Hematopoietic multipotent progenitor cell treated with erythropoietin and hydrocortisone succinate and interleukin-3 and kit ligand, for 15 days (in vitro differentiated cells): ENCODE results near the gene KANSL3.
A peak's percentile ranks its signal among the peaks of the same experiment; 100 is the strongest.

Source experiments
- DNase-seq: peaks from one replicate; pipeline ENCODE4 v3.0.0-alpha.2; 2015; ENCODE audit warnings: low spot score

The KANSL3 gene

GRCh38 chr2:96604104-96604503, 34.0 kb downstream of the KANSL3 start:
- DNase-seq, result peak; percentile 32

GRCh38 chr2:96602330-96602823, 35.7 kb downstream of the KANSL3 start:
- DNase-seq, result peak; percentile 30

DNA sequence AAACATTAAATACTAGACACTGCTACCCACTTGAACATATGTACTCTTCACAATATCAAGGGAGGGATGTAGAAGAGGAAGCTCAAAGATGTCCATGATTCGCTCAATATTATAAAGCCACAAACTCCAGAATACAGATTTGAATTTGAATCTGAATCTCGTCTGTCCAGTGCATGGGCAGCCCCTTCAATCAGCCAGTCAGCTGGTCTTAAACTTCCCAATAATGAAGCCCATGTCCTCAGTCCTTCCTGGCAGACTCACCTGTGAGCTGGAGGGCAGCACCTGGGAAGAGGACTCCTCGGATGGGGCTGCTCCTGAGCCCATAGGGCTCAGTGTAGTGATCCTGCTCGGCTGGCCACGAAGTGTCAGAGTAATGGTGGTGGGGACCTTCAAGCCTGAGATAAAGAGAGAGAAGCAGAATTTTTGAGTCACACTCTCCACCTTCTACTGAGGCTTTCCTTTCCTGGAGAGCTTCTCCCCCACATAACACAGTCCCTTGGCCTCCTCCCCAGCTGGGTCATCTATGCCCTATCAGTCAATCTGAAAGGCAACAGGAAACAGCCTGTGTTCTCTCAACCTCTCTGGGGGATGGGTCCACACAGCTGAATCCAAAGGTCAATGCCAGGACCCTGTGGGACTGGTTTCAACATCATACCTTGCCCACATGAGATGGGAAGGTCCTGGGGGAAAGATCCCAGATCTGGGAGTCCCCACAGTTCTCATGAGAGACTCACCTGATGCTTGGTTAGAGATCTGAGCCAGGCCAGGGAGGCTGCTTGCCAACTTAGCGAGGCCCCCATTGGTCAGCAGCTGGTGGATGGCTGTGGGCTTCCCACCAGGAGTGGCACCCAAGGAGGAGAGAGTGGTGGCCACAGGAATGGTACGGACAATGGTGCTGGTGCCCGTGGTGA, 36.5 kb downstream of the KANSL3 start:
- DNase-seq, result no peak

DNA sequence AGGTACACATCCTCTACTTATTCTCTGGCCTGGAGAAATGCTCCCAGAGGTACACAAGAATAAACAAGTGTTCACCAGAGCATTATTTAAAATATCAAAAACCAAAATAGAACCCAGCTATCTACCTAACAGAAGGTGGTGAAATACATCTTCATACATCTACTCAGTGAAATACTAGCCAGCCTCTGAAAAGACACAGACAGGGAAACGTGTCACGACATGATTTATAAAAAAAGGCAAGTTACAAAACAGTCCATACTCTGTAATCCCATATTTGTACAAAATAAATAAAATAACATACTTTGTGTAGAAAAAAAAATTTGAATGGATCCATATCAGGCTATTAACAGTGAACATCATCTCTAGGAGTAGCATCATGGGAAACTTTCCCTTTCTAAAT, 38.2 kb downstream of the KANSL3 start:
- DNase-seq, result no peak

DNA sequence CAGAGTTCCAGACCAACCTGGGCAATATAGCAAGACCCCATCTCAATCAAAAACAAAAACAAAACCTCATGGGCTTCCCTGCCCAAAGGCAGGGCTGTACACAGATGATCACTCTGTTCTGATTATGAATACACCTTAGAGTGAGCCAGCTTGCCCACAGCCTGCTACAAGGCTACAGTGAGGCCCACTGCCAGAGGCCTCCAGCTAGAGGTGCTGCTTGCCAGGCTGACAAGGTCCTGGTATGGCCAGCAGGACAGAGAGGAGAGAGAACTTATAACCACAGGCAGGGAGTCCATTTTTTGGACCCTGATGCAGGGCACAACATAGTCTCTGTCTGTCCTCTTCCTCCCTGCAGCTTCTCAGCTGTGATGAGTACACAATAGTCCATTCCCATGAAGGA, 41.5 kb downstream of the KANSL3 start:
- no peak for DNase-seq

GRCh38 chr2:96594691-96595152, 43.4 kb downstream of the KANSL3 start:
- DNase-seq, result no peak

DNA sequence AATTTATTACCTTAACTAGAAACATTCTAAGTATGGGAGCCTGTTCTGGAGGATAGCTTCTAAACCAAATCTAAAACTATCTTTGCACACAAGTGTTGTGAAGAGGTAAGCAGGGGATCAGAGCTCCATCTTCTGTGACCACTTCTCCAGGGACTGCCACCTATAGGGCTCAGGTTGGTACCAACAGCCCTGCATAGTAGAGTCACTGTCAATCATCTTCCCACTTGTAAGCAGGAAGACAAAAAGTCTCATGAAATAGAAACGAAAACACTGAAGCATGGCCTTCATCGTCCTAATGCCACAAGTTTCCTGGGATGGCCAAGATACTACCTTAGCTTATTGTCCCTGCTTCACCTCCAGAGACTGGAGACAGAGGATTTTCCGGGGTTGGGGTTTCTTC, 43.8 kb downstream of the KANSL3 start:
- no peak for DNase-seq

DNA sequence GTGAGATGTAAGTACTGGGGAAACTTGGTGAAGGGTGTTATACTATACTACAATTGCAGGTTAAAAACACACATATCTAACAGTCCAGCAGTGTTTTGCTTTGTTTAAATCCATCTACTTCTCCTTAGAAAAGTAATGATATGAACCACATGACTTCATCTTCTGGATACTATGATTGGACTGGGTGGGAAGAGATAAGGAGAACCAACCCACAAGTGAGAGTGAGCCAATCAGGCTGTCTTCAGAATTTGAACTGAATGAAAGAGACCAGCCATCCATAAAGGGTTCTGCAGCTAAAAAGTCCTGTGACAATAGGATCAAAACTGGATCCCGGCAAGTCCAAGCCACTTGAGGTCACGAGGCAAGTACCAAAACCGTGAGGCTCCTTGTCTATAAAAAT, 46.6 kb downstream of the KANSL3 start:
- DNase-seq, result no peak

GRCh38 chr2:96591054-96591453, 47.1 kb downstream of the KANSL3 start:
- DNase-seq, result no peak

- no peak for DNase-seq
Observed at GRCh38 chr2:96587843-96588242, 50.3 kb downstream of the KANSL3 start.

DNA sequence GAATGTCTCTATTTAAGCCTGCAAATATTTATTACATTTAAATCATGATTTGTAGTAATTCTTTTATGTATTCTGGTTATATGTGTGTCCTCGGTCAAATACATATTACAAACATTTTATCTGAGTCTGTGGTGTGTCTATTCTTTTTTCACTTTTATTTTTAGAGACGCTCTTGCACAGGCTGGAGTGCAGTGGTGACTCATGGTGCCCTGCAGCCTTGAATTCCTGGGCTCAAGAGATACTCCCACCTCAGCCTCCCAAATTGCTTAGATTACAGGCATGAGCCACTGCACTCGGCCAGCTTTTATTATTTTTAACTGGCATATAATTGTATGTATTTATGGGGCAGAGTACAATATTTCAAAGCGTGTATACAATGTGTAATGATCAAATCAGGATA, 54.1 kb downstream of the KANSL3 start:
- DNase-seq, result no peak

GRCh38 chr2:96580771-96581170, 57.3 kb downstream of the KANSL3 start:
- DNase-seq, result no peak

- no peak for DNase-seq
Observed at GRCh38 chr2:96579422-96579821, 58.7 kb downstream of the KANSL3 start.

- no peak for DNase-seq
Observed at GRCh38 chr2:96578731-96579130, 59.4 kb downstream of the KANSL3 start.

DNA sequence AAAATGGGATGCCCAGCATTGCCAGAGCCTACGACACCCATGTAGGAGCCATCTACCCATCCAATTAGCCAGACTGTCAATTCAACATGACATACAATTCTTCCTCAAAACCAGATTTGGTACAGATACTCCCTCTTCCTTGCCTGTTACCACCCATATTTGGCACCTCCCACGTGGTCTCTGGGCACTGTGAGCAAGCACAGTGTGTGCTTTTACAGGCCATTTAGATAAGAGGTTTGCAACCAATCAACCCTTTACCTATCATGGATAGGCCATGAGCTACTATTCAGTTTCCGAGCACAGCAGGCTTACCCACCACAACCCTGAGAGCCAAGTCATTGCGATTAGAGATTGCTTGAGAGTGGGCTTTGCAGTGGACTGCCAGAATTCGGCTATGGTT, 60.6 kb downstream of the KANSL3 start:
- no peak for DNase-seq

- DNase-seq, result no peak
Observed at GRCh38 chr2:96575785-96576456, 62.2 kb downstream of the KANSL3 start.

- peak; percentile 11 for DNase-seq
Observed at GRCh38 chr2:96574364-96574763, 63.7 kb downstream of the KANSL3 start.

GRCh38 chr2:96568094-96568493, 70.0 kb downstream of the KANSL3 start:
- no peak for DNase-seq

GRCh38 chr2:96565111-96565510, 73.0 kb downstream of the KANSL3 start:
- DNase-seq, result no peak

GRCh38 chr2:96564563-96564962, 73.5 kb downstream of the KANSL3 start:
- DNase-seq, result no peak

DNA sequence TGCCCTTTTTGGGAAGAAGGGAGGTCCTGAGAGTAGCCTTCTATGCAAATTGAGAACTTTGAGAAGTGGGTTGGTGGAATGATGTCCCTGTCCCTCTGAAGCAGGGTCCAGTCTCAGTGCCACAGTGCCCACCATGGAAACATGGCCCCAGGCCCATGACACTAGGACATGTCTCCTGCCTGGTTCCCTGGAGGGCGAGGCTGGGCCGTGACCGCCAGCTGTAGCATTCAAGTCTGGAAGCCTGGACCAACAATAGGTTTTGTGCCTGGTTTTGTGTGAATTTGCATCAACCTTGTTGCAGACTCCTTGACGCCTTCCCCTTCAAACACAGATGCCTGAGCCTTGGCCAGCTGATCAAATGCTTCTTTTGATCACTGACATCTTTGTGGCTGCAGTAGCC, 74.1 kb downstream of the KANSL3 start:
- DNase-seq, result no peak

DNA sequence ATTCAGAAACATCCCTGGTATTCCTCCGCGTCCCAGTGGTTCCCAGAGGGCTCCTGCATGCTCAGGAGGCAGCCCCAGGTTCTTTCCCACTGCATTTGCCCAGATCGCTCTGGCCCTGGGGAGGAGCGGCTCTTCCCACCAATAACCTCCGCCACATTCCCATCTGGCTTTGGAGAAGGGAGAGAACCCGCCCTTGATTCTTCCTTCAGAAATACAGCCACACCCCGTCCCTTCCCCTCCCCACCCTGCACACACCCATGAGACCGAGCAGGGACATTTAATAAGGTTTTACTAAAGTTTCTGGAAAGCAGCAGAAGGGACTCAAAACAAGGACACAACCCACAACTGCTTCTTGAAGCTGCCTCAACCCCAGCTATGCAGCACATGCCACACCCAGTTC, 79.6 kb downstream of the KANSL3 start:
- no peak for DNase-seq

DNA sequence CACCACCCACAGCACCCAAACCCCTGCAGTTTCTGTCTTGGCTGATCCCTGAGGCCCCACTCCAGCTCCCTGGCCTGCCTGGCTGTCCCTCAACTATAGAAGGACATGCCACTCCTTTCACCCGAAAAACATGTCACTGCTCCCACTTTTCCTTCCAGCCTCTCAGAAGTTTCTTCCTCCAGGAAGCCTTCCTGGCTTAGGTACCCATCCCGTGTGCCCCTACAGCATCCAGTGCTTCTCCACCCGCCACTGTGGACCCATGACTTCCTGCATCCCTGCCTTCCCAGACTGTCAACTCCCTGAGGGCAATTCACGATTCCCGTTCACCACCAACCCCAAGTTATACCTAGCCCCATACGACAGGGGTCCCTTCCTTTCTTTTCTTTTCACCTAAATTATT, 80.1 kb downstream of the KANSL3 start:
- no peak for DNase-seq
